ENCODE measurements around the gene MIPEP.

- TF ChIP-seq CTCF (IDR thresholded peaks at IDR 0.05; ENCODE audit: low read depth, low read length) (no peak), EZH2phosphoT487 (IDR thresholded peaks at IDR 0.05; ENCODE audit: low read depth) (no peak)
These were observed 38.1 kb downstream of the MIPEP start for GRCh38 chr13:23851106-23851505.
